ENCODE measurements around the gene KIF6. TPM values are rescaled to one million over a fixed set of nuclear protein-coding genes. Genes with fewer than 3 reads are reported as not detected.

KIF6 gene
- total RNA-seq, 1 experiment from 2014 or later = not detected

DNA sequence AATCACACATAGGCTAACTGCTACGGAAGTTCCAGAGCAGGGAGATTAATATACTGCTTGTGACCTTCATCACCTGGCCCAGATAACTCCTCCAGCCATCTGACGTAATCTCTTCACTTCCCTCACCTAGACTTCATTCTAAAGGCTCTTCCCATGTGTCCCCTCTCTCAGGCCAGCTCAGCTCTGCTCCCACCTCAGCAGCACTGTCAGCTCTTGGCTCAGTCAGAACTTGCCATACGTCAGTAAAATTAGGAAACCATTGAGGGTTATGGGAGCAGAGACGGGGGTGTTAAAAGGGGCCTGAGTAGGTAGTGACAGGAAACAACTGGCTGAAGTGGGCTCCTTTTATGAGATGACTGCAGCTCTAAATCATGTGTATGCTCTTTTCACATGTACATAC, 101.5 kb downstream of the KIF6 start:
- no peak overlapping the region for H3K27ac ChIP-seq (ENCODE audit: low read length)
- DNase-seq (ENCODE audit: low read depth, low spot score) (no peak), ATAC-seq (no peak)
- intact Hi-C loops (cut with micrococcal nuclease; ENCODE audit: unreplicated experiment) (no loop called here), in situ Hi-C loops (cut with HindIII; ENCODE audit: low pct_unique_long_range_greater_than_20kb, low sequenced_read_pairs) (no loop called here)
- TF ChIP-seq POLR2AphosphoS5 (IDR thresholded peaks at IDR 0.05; ENCODE audit: low read depth, low read length) (no peak), TCF7L2 (IDR thresholded peaks at IDR 0.05; ENCODE audit: low read depth, low read length) (no peak), SIN3A (IDR thresholded peaks at IDR 0.05; ENCODE audit: borderline replicate concordance, insufficient read depth, low read depth, low read length) (no peak)
- TF ChIP-seq, protein P1, sequence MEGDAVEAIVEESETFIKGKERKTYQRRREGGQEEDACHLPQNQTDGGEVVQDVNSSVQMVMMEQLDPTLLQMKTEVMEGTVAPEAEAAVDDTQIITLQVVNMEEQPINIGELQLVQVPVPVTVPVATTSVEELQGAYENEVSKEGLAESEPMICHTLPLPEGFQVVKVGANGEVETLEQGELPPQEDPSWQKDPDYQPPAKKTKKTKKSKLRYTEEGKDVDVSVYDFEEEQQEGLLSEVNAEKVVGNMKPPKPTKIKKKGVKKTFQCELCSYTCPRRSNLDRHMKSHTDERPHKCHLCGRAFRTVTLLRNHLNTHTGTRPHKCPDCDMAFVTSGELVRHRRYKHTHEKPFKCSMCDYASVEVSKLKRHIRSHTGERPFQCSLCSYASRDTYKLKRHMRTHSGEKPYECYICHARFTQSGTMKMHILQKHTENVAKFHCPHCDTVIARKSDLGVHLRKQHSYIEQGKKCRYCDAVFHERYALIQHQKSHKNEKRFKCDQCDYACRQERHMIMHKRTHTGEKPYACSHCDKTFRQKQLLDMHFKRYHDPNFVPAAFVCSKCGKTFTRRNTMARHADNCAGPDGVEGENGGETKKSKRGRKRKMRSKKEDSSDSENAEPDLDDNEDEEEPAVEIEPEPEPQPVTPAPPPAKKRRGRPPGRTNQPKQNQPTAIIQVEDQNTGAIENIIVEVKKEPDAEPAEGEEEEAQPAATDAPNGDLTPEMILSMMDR (IDR thresholded peaks at IDR 0.05) = no peak
- TF ChIP-seq, protein P2, sequence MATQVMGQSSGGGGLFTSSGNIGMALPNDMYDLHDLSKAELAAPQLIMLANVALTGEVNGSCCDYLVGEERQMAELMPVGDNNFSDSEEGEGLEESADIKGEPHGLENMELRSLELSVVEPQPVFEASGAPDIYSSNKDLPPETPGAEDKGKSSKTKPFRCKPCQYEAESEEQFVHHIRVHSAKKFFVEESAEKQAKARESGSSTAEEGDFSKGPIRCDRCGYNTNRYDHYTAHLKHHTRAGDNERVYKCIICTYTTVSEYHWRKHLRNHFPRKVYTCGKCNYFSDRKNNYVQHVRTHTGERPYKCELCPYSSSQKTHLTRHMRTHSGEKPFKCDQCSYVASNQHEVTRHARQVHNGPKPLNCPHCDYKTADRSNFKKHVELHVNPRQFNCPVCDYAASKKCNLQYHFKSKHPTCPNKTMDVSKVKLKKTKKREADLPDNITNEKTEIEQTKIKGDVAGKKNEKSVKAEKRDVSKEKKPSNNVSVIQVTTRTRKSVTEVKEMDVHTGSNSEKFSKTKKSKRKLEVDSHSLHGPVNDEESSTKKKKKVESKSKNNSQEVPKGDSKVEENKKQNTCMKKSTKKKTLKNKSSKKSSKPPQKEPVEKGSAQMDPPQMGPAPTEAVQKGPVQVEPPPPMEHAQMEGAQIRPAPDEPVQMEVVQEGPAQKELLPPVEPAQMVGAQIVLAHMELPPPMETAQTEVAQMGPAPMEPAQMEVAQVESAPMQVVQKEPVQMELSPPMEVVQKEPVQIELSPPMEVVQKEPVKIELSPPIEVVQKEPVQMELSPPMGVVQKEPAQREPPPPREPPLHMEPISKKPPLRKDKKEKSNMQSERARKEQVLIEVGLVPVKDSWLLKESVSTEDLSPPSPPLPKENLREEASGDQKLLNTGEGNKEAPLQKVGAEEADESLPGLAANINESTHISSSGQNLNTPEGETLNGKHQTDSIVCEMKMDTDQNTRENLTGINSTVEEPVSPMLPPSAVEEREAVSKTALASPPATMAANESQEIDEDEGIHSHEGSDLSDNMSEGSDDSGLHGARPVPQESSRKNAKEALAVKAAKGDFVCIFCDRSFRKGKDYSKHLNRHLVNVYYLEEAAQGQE (IDR thresholded peaks at IDR 0.05; ENCODE audit: insufficient read depth in 1 of 2, low read depth in 2 of 2, low read length in 1 of 2) = no peak
- POLR2A ChIA-PET = no interaction called here
- H3K4me3 ChIP-seq (ENCODE audit: low read depth in 2 of 2, low read length in 2 of 2) = no peak overlapping the region
- no peaks in the 10 kb centered on the region for H3K27me3 ChIP-seq (ENCODE audit: control insufficient read depth, insufficient read depth, low read length)
- H3K36me3 ChIP-seq (ENCODE audit: control insufficient read depth, insufficient read depth, low read length) = no peaks in the 10 kb centered on the region
- CTCF ChIA-PET = no interaction called here
- H3K9me3 ChIP-seq (ENCODE audit: control insufficient read depth, insufficient read depth, low read depth, low read length) = no peaks in the 10 kb centered on the region
- BruUV-seq (replicated peaks) = no TSS peak
- H3K4me1 ChIP-seq (ENCODE audit: control insufficient read depth, insufficient read depth, low read length) = no peaks in the 10 kb centered on the region

DNA sequence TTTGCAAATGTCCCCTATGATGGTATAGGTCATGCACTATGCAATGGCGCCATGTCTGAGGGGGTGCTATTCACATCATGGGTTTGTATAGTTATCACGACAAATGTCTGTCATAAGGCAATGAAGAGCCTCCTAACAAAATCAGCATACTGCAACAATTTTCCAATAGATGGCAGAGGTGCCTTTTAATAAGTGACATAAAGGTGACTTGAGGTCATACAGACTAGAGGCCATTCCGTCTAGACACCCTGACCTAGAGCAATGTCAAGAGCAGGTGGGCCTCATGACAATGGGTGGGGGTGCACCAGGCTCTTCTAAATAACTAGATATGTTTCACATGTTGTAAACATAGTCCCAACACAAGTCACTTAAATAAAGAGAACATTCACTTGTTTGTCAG, 107.7 kb downstream of the KIF6 start:
- H3K27ac ChIP-seq (ENCODE audit: low read length) = no peak overlapping the region
- in situ Hi-C loops (cut with HindIII; ENCODE audit: low pct_unique_long_range_greater_than_20kb, low sequenced_read_pairs) = no loop called here
- DNase-seq (ENCODE audit: low read depth, low spot score) (no peak), ATAC-seq (no peak)
- no peaks in the 10 kb centered on the region for H3K4me1 ChIP-seq (ENCODE audit: control insufficient read depth, insufficient read depth, low read length)
- intact Hi-C loops (cut with micrococcal nuclease; ENCODE audit: unreplicated experiment) = no loop called here
- TF ChIP-seq, protein P2 (IDR thresholded peaks at IDR 0.05; ENCODE audit: insufficient read depth in 1 of 2, low read depth in 2 of 2, low read length in 1 of 2) = no peak
- TF ChIP-seq TCF7L2 (IDR thresholded peaks at IDR 0.05; ENCODE audit: low read depth, low read length) = no peak
- TF ChIP-seq, protein P1 (IDR thresholded peaks at IDR 0.05) = no peak
- no peak for TF ChIP-seq SIN3A (IDR thresholded peaks at IDR 0.05; ENCODE audit: borderline replicate concordance, insufficient read depth, low read depth, low read length)
- no peak for TF ChIP-seq POLR2AphosphoS5 (IDR thresholded peaks at IDR 0.05; ENCODE audit: low read depth, low read length)
- BruUV-seq (replicated peaks) = no TSS peak
- no peak overlapping the region for H3K4me3 ChIP-seq (ENCODE audit: low read depth in 2 of 2, low read length in 2 of 2)
- CTCF ChIA-PET = no interaction called here
- H3K9me3 ChIP-seq (ENCODE audit: control insufficient read depth, insufficient read depth, low read depth, low read length) = no peaks in the 10 kb centered on the region
- POLR2A ChIA-PET = no interaction called here
- no peaks in the 10 kb centered on the region for H3K36me3 ChIP-seq (ENCODE audit: control insufficient read depth, insufficient read depth, low read length)
- no peaks in the 10 kb centered on the region for H3K27me3 ChIP-seq (ENCODE audit: control insufficient read depth, insufficient read depth, low read length)

Data from Panc1 (cell line).